Mesenchymal stem cell (in vitro differentiated cells and primary cell): ENCODE results near the gene ADAMTSL5.

Source experiments
- DNase-seq: peaks from one replicate; pipeline ENCODE4 v3.0.0-alpha.2; 2013
- H2AFZ ChIP-seq: one replicate; pipeline ENCODE4 v1.6.1; 2013; ENCODE audit warnings: low read depth, mild to moderate bottlenecking, control low read depth, inconsistent platforms, low read length, moderate library complexity
- H2AK5ac ChIP-seq: 2 replicates; pipeline ENCODE4 v1.6.1; 2013; ENCODE audit warnings: low read length, moderate library complexity, mild to moderate bottlenecking, inconsistent platforms; ENCODE audit not compliant: severe bottlenecking
- H2BK120ac ChIP-seq: one replicate; pipeline ENCODE4 v1.6.1; 2013; ENCODE audit warnings: low read depth, mild to moderate bottlenecking, inconsistent platforms, low read length, moderate library complexity
- H2BK12ac ChIP-seq, 2 experiments: one replicate each; pipeline ENCODE4 v1.6.1; 2013; ENCODE audit warnings: inconsistent platforms in 2 of 2, low read length in 2 of 2, mild to moderate bottlenecking in 2 of 2, moderate library complexity in 2 of 2, control low read depth in 1 of 2
- H2BK15ac ChIP-seq: one replicate; pipeline ENCODE4 v1.6.1; 2013; ENCODE audit warnings: mild to moderate bottlenecking, low read depth, inconsistent platforms; ENCODE audit not compliant: poor library complexity, severe bottlenecking
- H2BK5ac ChIP-seq: 2 replicates; pipeline ENCODE4 v1.6.1; 2013; ENCODE audit warnings: low read depth, mild to moderate bottlenecking, low read length, control low read depth, inconsistent platforms; ENCODE audit not compliant: poor library complexity, severe bottlenecking
- H3K14ac ChIP-seq, 2 experiments: one replicate each; pipeline ENCODE4 v1.6.1; 2013; ENCODE audit warnings: inconsistent platforms in 2 of 2, low read length in 2 of 2, control low read depth in 1 of 2, mild to moderate bottlenecking in 1 of 2, moderate library complexity in 1 of 2
- H3K18ac ChIP-seq, 2 experiments: one replicate each; pipeline ENCODE4 v1.6.1; 2013; ENCODE audit warnings: inconsistent platforms in 2 of 2, low read length in 2 of 2, control low read depth in 1 of 2, low read depth in 1 of 2, mild to moderate bottlenecking in 1 of 2
- H3K23ac ChIP-seq, 2 experiments: one replicate each; pipeline ENCODE4 v1.6.1; 2013; ENCODE audit warnings: inconsistent platforms in 2 of 2, low read length in 2 of 2, mild to moderate bottlenecking in 2 of 2, moderate library complexity in 2 of 2, control low read depth in 1 of 2
- H3K27ac ChIP-seq: 2 replicates; pipeline ENCODE4 v1.5.1; 2013; ENCODE audit warnings: mild to moderate bottlenecking, moderate library complexity, low read length, control low read depth, inconsistent platforms; ENCODE audit not compliant: poor library complexity, severe bottlenecking
- H3K27me3 ChIP-seq, 2 experiments: 2 replicates each; pipeline versions ENCODE4 v1.6.1 to v1.7.0; 2013; ENCODE audit warnings: low read length in 2 of 2, mild to moderate bottlenecking in 2 of 2, moderate library complexity in 2 of 2, control low read depth in 1 of 2, inconsistent platforms in 1 of 2; ENCODE audit not compliant: control insufficient read depth in 1 of 2, insufficient read depth in 1 of 2
- H3K36me3 ChIP-seq, 2 experiments: 2 replicates each; pipeline versions ENCODE4 v1.6.1 to v1.7.0; 2013; ENCODE audit warnings: low read length in 2 of 2, control low read depth in 1 of 2, inconsistent platforms in 1 of 2, low read depth in 1 of 2, mild to moderate bottlenecking in 1 of 2; ENCODE audit not compliant: insufficient read depth in 2 of 2, control insufficient read depth in 1 of 2
- H3K4ac ChIP-seq, 2 experiments: one replicate each; pipeline ENCODE4 v1.6.1; 2013; ENCODE audit warnings: inconsistent platforms in 2 of 2, low read length in 2 of 2, mild to moderate bottlenecking in 2 of 2, moderate library complexity in 2 of 2, control low read depth in 1 of 2, low read depth in 1 of 2
- H3K4me1 ChIP-seq: 2 replicates; pipeline ENCODE4 v1.6.1; 2013; ENCODE audit warnings: low read depth, low read length, control low read depth; ENCODE audit not compliant: control insufficient read depth, insufficient read depth
- H3K4me2 ChIP-seq: 2 replicates; pipeline ENCODE4 v1.6.1; 2013; ENCODE audit warnings: low read length, mild to moderate bottlenecking, inconsistent platforms; ENCODE audit not compliant: poor library complexity, severe bottlenecking
- H3K4me3 ChIP-seq, 2 experiments: 2 replicates each; pipeline versions ENCODE4 v1.5.1 to v1.7.0; 2013; ENCODE audit warnings: low read length in 2 of 2, mild to moderate bottlenecking in 2 of 2, control low read depth in 1 of 2, low read depth in 1 of 2; ENCODE audit not compliant: insufficient read depth in 1 of 2
- H3K79me1 ChIP-seq: replicated peaks from 2 replicates; pipeline ENCODE4 v1.6.1; 2013; ENCODE audit warnings: mild to moderate bottlenecking, control low read depth, low read length, inconsistent platforms; ENCODE audit not compliant: poor library complexity, severe bottlenecking
- H3K9ac ChIP-seq: 2 replicates; pipeline ENCODE4 v1.7.0; 2013; ENCODE audit warnings: mild to moderate bottlenecking, low read length, moderate library complexity
- H3K9me3 ChIP-seq: 2 replicates; pipeline ENCODE4 v1.7.0; 2013; ENCODE audit warnings: mild to moderate bottlenecking, low read length; ENCODE audit not compliant: control insufficient read depth
- H4K8ac ChIP-seq: one replicate; pipeline ENCODE4 v1.6.1; 2013; ENCODE audit warnings: inconsistent platforms, mild to moderate bottlenecking, low read length, moderate library complexity
- H4K91ac ChIP-seq: one replicate; pipeline ENCODE4 v1.6.1; 2013; ENCODE audit warnings: mild to moderate bottlenecking, low read length, inconsistent platforms
- WGBS: methylation state at CpG from one replicate; pipeline ENCODE4 v1.1.7; 2013; ENCODE audit warnings: mixed read lengths; 5-methylcytosine and 5-hydroxymethylcytosine counted together

The ADAMTSL5 gene

DNA sequence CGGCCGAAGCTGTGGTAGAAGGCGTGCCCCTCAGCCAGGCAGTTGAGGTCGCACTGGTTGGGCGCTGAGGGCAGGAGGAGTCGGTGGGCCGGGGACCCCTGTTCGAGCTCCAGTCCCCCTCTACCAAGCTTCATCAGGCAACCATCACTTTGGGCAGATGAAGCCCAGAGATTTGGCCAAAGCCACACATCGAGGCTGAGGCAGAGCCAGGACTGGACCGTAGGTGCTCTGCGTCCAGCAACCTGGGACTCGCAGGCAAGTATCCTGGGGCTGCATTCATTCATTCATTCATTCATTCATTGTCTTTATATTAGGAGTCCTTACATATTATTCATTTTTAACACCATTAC is 4.3 kb downstream of the ADAMTSL5 start:
- Histone ChIP-seq H3K18ac (peak overlapping the region in 1 of 2 experiments; percentile 89), H3K9me3 (no peaks in the 10 kb centered on the region), H2BK15ac (no peak overlapping the region), H3K79me1 (peaks cover 8% of the 10 kb centered on the region), H2BK120ac (no peak overlapping the region), H2AFZ (no peak overlapping the region), H3K27ac (no peak overlapping the region), H3K14ac (no peak overlapping the region), H2BK12ac (peak overlapping the region in 1 of 2 experiments; percentile 13), H2AK5ac (no peak overlapping the region), H3K27me3 (peaks cover 9 to 44% of the 10 kb centered on the region in 2 experiments), H4K8ac (peak overlapping the region; percentile 8), H3K4me2 (peak overlapping the region; percentile 29), H3K23ac (peak overlapping the region in 1 of 2 experiments; percentile 61), H3K4ac (peak overlapping the region in 1 of 2 experiments; percentile 29), H3K9ac (no peak overlapping the region), H2BK5ac (no peak overlapping the region), H3K4me1 (peaks cover 28% of the 10 kb centered on the region), H4K91ac (no peak overlapping the region), H3K4me3 (peak overlapping the region; percentile 16 to 61), H3K36me3 (peaks cover 0 to 15% of the 10 kb centered on the region in 2 experiments)
- 47% methylated on average over 10 of the region's 12 CpGs for WGBS
- no peak for DNase-seq

DNA sequence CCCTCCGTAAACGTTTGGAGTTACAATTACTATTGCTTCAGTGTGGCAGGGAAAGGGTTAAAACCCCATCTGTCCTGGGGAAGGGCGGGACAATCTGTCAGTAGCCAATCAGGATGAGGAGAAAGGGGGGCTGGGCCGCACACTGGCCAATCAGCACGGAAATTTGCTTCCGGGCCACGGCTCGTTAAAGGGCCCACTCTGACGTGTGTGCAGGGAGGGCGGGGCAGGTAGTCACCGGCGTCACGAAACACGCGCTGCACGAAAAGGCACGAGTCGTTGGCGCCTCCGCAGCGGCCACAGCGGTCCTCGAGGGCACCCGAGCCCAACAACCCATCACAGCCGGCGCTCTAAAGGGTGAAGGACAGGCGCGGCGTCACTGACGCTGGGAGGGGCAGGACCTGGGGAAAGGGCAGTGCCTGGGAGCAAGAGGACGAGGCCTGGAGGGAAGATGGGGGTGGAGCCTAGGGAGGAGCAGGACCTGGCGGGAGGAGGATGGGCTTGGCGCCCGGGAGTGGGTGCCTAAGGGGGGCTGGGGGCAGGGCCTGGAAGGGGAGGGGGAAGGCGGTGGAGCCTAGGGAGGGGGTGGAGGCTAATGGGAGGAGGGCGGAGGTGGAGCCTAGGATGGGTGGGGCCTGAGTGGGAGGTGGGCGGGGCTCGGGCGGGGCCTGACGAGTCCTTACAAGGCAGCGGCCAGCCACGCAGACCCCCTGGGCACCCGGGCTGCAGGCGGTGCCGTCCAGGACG is 4.9 kb downstream of the ADAMTSL5 start:
- peak overlapping the region; percentile 8 for H4K91ac ChIP-seq
- H3K4me1 ChIP-seq = peaks cover 31% of the 10 kb centered on the region
- H3K79me1 ChIP-seq = peaks cover 8% of the 10 kb centered on the region
- H3K14ac ChIP-seq = peak overlapping the region in 1 of 2 experiments; percentile 91
- peak overlapping the region; percentile 49 for H3K4me2 ChIP-seq
- no peak overlapping the region for H2AK5ac ChIP-seq
- H4K8ac ChIP-seq = peak overlapping the region; percentile 79
- no peaks in the 10 kb centered on the region for H3K9me3 ChIP-seq
- H2BK15ac ChIP-seq = no peak overlapping the region
- H3K4ac ChIP-seq = peak overlapping the region in 1 of 2 experiments; percentile 81
- H2AFZ ChIP-seq = peak overlapping the region; percentile 91
- H2BK12ac ChIP-seq = peak overlapping the region in 1 of 2 experiments; percentile 82
- peak overlapping the region; percentile 45 for H2BK120ac ChIP-seq
- peak overlapping the region; percentile 53 to 72 for H3K4me3 ChIP-seq
- H3K18ac ChIP-seq = peak overlapping the region; percentile 6 to 96
- peak overlapping the region in 1 of 2 experiments; percentile 83 for H3K23ac ChIP-seq
- H2BK5ac ChIP-seq = no peak overlapping the region
- H3K9ac ChIP-seq = peak overlapping the region; percentile 78
- H3K27me3 ChIP-seq = peaks cover 13 to 49% of the 10 kb centered on the region in 2 experiments
- WGBS = 1% methylated on average over 44 of the region's 46 CpGs
- H3K27ac ChIP-seq = peak overlapping the region; percentile 13
- H3K36me3 ChIP-seq = peaks cover 0 to 15% of the 10 kb centered on the region in 2 experiments
- peak; percentile 98 for DNase-seq

DNA sequence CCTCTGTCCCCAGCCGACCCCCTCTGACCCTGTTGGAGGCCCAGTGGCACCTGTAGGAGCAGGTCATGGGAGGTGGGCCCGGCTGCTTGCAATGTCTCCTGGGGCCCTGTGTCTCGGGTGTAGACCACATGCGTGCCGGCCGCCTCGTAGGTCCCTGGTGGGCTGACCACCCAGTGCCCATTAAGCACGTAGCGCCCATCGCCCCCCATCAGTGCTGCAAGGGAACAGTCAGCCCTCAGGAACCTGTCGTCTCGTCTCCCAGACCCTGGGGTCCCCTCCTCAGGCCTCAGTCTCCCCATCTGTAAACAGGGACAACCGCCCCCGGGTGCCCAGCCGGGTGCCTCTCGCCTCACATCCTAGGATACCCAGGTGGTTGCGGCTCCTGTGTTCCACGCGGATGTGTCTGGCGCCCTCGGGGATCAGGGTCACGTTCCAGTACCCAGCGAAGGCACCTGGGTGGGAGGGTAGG is 5.6 kb downstream of the ADAMTSL5 start:
- Histone ChIP-seq H3K36me3 (peaks cover 0 to 15% of the 10 kb centered on the region in 2 experiments), H3K18ac (no peak overlapping the region), H2BK120ac (peak overlapping the region; percentile 45), H3K14ac (no peak overlapping the region), H3K4ac (peak overlapping the region; percentile 30 to 71), H3K79me1 (peaks cover 4% of the 10 kb centered on the region), H2AK5ac (peak overlapping the region; percentile 42), H3K4me2 (peak overlapping the region; percentile 37), H3K9me3 (no peaks in the 10 kb centered on the region), H3K4me3 (peak overlapping the region; percentile 20 to 72), H4K91ac (peak overlapping the region; percentile 77), H2BK15ac (no peak overlapping the region), H3K27ac (no peak overlapping the region), H3K27me3 (peaks cover 16 to 51% of the 10 kb centered on the region in 2 experiments), H2BK5ac (no peak overlapping the region), H4K8ac (peak overlapping the region; percentile 72), H3K9ac (peak overlapping the region; percentile 78), H3K23ac (no peak overlapping the region), H2BK12ac (peak overlapping the region; percentile 38 to 79), H3K4me1 (peaks cover 26% of the 10 kb centered on the region), H2AFZ (peak overlapping the region; percentile 14)
- 90% methylated on average over 23 of the region's 23 CpGs for WGBS
- no peak for DNase-seq
